Lower leg skin (tissue), 4 donors: ENCODE data around the gene GNG12. TPM values are rescaled to one million over a fixed set of nuclear protein-coding genes. Genes with fewer than 3 reads are reported as not detected.
A peak's percentile ranks its signal among the peaks of the same experiment; 100 is the strongest.

Source experiments
- DNase-seq, 2 donors: peaks; one replicate each; pipeline ENCODE4 v3.0.0-alpha.2; 2019; ENCODE audit warnings: low spot score in 2 of 2
- H3K4me3 ChIP-seq: fragments of 200-600 bp; sonication (generic); 2 replicates; pipeline ENCODE4 v1.5.1; 2017; ENCODE audit warnings: mild to moderate bottlenecking, low read depth; ENCODE audit not compliant: poor library complexity, severe bottlenecking
- CTCF ChIP-seq, 3 donors: fragments of 450-650 bp; IDR thresholded peaks; one replicate each; pipeline ENCODE4 v1.5.1; 2016; ENCODE audit warnings: antibody characterized with exemption in 3 of 3, mild to moderate bottlenecking in 3 of 3, moderate library complexity in 2 of 3
- POLR2A ChIP-seq, 2 donors: fragments of 450-650 bp; IDR thresholded peaks; one replicate each; pipeline ENCODE4 v1.6.1; 2016 to 2017; ENCODE audit warnings: antibody characterized with exemption in 2 of 2, mild to moderate bottlenecking in 1 of 2, moderate library complexity in 1 of 2
- WGBS, 2 donors: methylation state at CpG; one replicate each; pipeline ENCODE4 v1.1.5; 2018; 5-methylcytosine and 5-hydroxymethylcytosine counted together
- intact Hi-C: fragments of 100-400 bp; cut with DNase I; formaldehyde crosslinking; loops from one replicate; pipeline ENCODE4 v1.15.0; 2023; ENCODE audit warnings: low total_unique reads
- total RNA-seq, 4 donors: library from RNA; depleted of rRNA; stranded (reverse); fragments of >200 nt; gene quantifications; one replicate each; pipeline ENCODE4 v1.1.0, GENCODE V29; 2016

Gene GNG12
- total RNA-seq, 4 donors from 2014 or later = 89.7 to 113 (median 99.2) TPM

- no peak for DNase-seq
- TF ChIP-seq POLR2A (IDR thresholded peaks at IDR 0.05) (no peak), CTCF (IDR thresholded peaks at IDR 0.05) (no peak)
- WGBS, 2 donors = 80 to 84% methylated on average over 3 of the region's 3 CpGs
- intact Hi-C loops = loop anchor here (10.0 kb wide), 1 partner anchor 66 kb away; no protein-coding TSS in a partner anchor
- H3K4me3 ChIP-seq = no peak overlapping the region
Measured at GRCh38 chr1:67688526-67689219, 144.6 kb downstream of the GNG12 start.

DNA sequence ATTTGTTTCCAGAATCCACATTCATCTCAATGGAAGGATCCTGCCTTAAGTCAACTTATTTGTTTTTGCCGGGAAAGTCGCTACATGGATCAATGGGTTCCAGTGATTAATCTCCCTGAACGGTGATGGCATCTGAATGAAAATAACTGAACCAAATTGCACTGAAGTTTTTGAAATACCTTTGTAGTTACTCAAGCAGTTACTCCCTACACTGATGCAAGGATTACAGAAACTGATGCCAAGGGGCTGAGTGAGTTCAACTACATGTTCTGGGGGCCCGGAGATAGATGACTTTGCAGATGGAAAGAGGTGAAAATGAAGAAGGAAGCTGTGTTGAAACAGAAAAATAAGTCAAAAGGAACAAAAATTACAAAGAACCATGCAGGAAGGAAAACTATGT, 145.6 kb downstream of the GNG12 start:
- DNase-seq = no peak
- 74% methylated on average over 4 of the region's 4 CpGs for WGBS, 2 donors
- intact Hi-C loops = loop anchor here (10.0 kb wide), 1 partner anchor 67 kb away; no protein-coding TSS in a partner anchor
- no peak for TF ChIP-seq CTCF (IDR thresholded peaks at IDR 0.05)
- no peak for TF ChIP-seq POLR2A (IDR thresholded peaks at IDR 0.05)
- no peak overlapping the region for H3K4me3 ChIP-seq

GRCh38 chr1:67687198-67687545, 146.1 kb downstream of the GNG12 start:
- WGBS, 2 donors = 57 to 64% methylated on average over 3 of the region's 3 CpGs
- H3K4me3 ChIP-seq = peak overlapping the region; percentile 71
- DNase-seq = no peak
- intact Hi-C loops = loop anchor here (10.0 kb wide), 1 partner anchor 68 kb away; no protein-coding TSS in a partner anchor
- TF ChIP-seq CTCF (IDR thresholded peaks at IDR 0.05) (no peak), POLR2A (IDR thresholded peaks at IDR 0.05) (no peak)

- intact Hi-C loops = loop anchor here (10.0 kb wide), 1 partner anchor 68 kb away; no protein-coding TSS in a partner anchor
- TF ChIP-seq CTCF (IDR thresholded peaks at IDR 0.05) = no peak
- no peak for TF ChIP-seq POLR2A (IDR thresholded peaks at IDR 0.05)
- DNase-seq = peak; percentile 88 to 94
- 0% methylated on average over 8 to 16 of the region's 43 CpGs for WGBS, 2 donors
- peak overlapping the region; percentile 71 for H3K4me3 ChIP-seq
Measured at GRCh38 chr1:67686267-67687197, 146.7 kb downstream of the GNG12 start.

DNA sequence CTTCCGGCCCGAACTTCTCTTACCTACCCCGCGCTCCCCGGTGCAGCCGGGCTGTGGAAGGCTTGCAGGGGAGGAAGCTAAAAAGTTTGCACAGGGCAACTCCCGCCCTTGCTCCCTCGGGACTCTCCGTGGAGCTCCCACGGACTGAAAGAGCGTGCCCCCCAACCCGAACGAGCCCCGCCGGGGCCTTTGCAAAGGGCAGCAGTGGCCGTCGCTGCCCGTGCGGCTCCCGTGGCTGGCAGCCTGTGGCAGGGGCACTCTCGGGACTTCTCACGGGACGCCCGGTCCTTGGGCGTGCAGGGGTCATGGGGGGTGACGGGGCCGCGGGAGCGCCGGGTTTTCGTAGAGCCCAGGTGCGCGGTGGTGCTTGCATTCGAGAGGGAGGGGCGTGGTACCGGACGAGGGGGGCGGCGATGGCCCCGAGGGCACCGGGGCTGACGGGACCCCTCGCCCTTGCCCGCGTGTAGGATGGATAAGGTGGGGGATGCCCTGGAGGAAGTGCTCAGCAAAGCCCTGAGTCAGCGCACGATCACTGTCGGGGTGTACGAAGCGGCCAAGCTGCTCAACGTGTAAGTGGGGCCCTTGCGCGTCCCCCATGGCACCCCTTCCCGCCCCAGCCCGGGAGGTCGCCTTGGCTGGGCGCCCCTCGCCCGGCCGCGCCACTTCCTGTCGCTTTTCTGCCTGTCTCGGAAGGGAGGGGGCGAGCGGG, 147.6 kb downstream of the GNG12 start:
- TF ChIP-seq CTCF (IDR thresholded peaks at IDR 0.05) (no peak), POLR2A (IDR thresholded peaks at IDR 0.05) (no peak)

More for the DNA sequence above, 147.6 kb downstream of the GNG12 start:
- peak; percentile 56 to 90 for DNase-seq
- intact Hi-C loops = loop anchor here (10.0 kb wide), 1 partner anchor 69 kb away; no protein-coding TSS in a partner anchor
- H3K4me3 ChIP-seq = peak overlapping the region; percentile 71
- 1 to 2% methylated on average over 19 to 45 of the region's 65 CpGs for WGBS, 2 donors
